GM18508 (cell line): ENCODE measurements around the gene GSE1.

ENCODE experiments used
- ATAC-seq: cut with Tn5 transposase; IDR thresholded peaks from one replicate; pipeline ENCODE4 v1.9.1; 2021; ENCODE audit warnings: moderate number of reproducible peaks; ENCODE audit not compliant: insufficient read depth, unreplicated experiment

GSE1 gene

GRCh38 chr16:85641776-85642176 lies 28.7 kb downstream of the GSE1 start:
- no peak for ATAC-seq

- no peak for ATAC-seq
These were observed 29.7 kb downstream of the GSE1 start for GRCh38 chr16:85642762-85643358.

GRCh38 chr16:85643631-85644030 lies 30.5 kb downstream of the GSE1 start:
- no peak for ATAC-seq

- no peak for ATAC-seq
These were observed 31.1 kb downstream of the GSE1 start for GRCh38 chr16:85644093-85644712.

- no peak for ATAC-seq
These were observed 32.0 kb downstream of the GSE1 start for GRCh38 chr16:85645021-85645589.

GRCh38 chr16:85646358-85646907 lies 33.3 kb downstream of the GSE1 start:
- ATAC-seq = no peak

- ATAC-seq = no peak
These were observed 33.9 kb downstream of the GSE1 start for GRCh38 chr16:85646976-85647375.

- no peak for ATAC-seq
These were observed 35.1 kb downstream of the GSE1 start for GRCh38 chr16:85648070-85648714.

GRCh38 chr16:85648805-85649204 lies 35.7 kb downstream of the GSE1 start:
- ATAC-seq = no peak

GRCh38 chr16:85649411-85650134 lies 36.5 kb downstream of the GSE1 start:
- ATAC-seq = no peak

- no peak for ATAC-seq
These were observed 37.2 kb downstream of the GSE1 start for GRCh38 chr16:85650135-85650843.

- no peak for ATAC-seq
These were observed 37.9 kb downstream of the GSE1 start for GRCh38 chr16:85650844-85651628.

GRCh38 chr16:85651629-85652430 lies 38.7 kb downstream of the GSE1 start:
- ATAC-seq = no peak

GRCh38 chr16:85652431-85653221 lies 39.5 kb downstream of the GSE1 start:
- ATAC-seq = no peak

- ATAC-seq = no peak
These were observed 40.3 kb downstream of the GSE1 start for GRCh38 chr16:85653290-85653891.

- no peak for ATAC-seq
These were observed 41.4 kb downstream of the GSE1 start for GRCh38 chr16:85654251-85655095.
